RKO (cell line): Measurements from ENCODE around the gene LYPD6B.
A peak's percentile ranks its signal among the peaks of the same experiment; 100 is the strongest.

Experiments used
- DNase-seq: peaks from one replicate; pipeline ENCODE4 v3.0.0-alpha.2; 2016; ENCODE audit warnings: low spot score

The LYPD6B gene

GRCh38 chr2:149038442-149039212, at the start of gene LYPD6B:
LYPD6B (plus strand) TSS chr2:149038699; CDS start chr2:149130949, 92,250 bp downstream.
- no peak for DNase-seq

GRCh38 chr2:148989882-148990493, 48.5 kb upstream of the LYPD6B start:
- peak; percentile 75 for DNase-seq

- DNase-seq = no peak
Measured at GRCh38 chr2:148990968-148991367, 47.5 kb upstream of the LYPD6B start.

- no peak for DNase-seq
Measured at GRCh38 chr2:148992448-148992847, 46.1 kb upstream of the LYPD6B start.

- DNase-seq = no peak
Measured at GRCh38 chr2:148993351-148993750, 45.1 kb upstream of the LYPD6B start.

GRCh38 chr2:148994341-148994740, 44.2 kb upstream of the LYPD6B start:
- no peak for DNase-seq

- no peak for DNase-seq
Measured at GRCh38 chr2:148996805-148997204, 41.7 kb upstream of the LYPD6B start.

- no peak for DNase-seq
Measured at GRCh38 chr2:148998165-148998830, 40.2 kb upstream of the LYPD6B start.

GRCh38 chr2:148998831-148999200, 39.7 kb upstream of the LYPD6B start:
- no peak for DNase-seq

GRCh38 chr2:148999451-148999921, 39.0 kb upstream of the LYPD6B start:
- no peak for DNase-seq

GRCh38 chr2:149000158-149000938, 38.2 kb upstream of the LYPD6B start:
- no peak for DNase-seq

- DNase-seq = no peak
Measured at GRCh38 chr2:149001496-149001895, 37.0 kb upstream of the LYPD6B start.

- DNase-seq = no peak
Measured at GRCh38 chr2:149002378-149002890, 36.1 kb upstream of the LYPD6B start.

GRCh38 chr2:149002891-149003740, 35.4 kb upstream of the LYPD6B start:
- DNase-seq = no peak

- no peak for DNase-seq
Measured at GRCh38 chr2:149004836-149005235, 33.7 kb upstream of the LYPD6B start.

GRCh38 chr2:149005471-149006077, 32.9 kb upstream of the LYPD6B start:
- no peak for DNase-seq

GRCh38 chr2:149006883-149007543, 31.5 kb upstream of the LYPD6B start:
- DNase-seq = no peak

GRCh38 chr2:149008381-149008780, 30.1 kb upstream of the LYPD6B start:
- no peak for DNase-seq

- DNase-seq = no peak
Measured at GRCh38 chr2:149009576-149010461, 28.7 kb upstream of the LYPD6B start.
